SK-N-SH (cell line): Measurements from ENCODE around the gene JMJD7. TPM values are rescaled to one million over a fixed set of nuclear protein-coding genes. Genes with fewer than 3 reads are reported as not detected.

Experiments used
- CTCF ChIA-PET: fragments of 300-600, 350-600 bp; formaldehyde crosslinking; extraction: SDS; loops from one replicate; lab custom pipeline; 2021; lab: Yijun Ruan, JAX
- POLR2A ChIA-PET: fragments of 350-600 bp; sonication (Branson Sonifier 250); formaldehyde crosslinking; extraction: SDS; loops from one replicate; lab custom pipeline; 2020; ENCODE audit warnings: antibody characterized with exemption, inconsistent platforms; lab: Yijun Ruan, JAX
- DNase-seq: peaks from one replicate; pipeline ENCODE4 v3.0.0; 2012
- H2AFZ ChIP-seq: fragments of 200-600 bp; sonication (generic); 2 replicates; pipeline ENCODE4 v1.8.1; 2016; ENCODE audit warnings: antibody characterized with exemption, mild to moderate bottlenecking, low read depth
- H3F3A ChIP-seq: fragments of 200-600 bp; sonication (generic); replicated peaks from 2 replicates; pipeline ENCODE3; 2016; ENCODE audit warnings: antibody characterized with exemption, mild to moderate bottlenecking; ENCODE audit not compliant: insufficient read depth
- H3K27ac ChIP-seq, 2 experiments: fragments of 200-500 bp in 1 of 2; fragments of 200-600 bp in 1 of 2; sonication (Bioruptor generic) in 1 of 2; sonication (generic), shearing (Covaris generic) in 1 of 2; 2 replicates each; pipeline versions ENCODE4 v1.5.1 to v1.6.1; 2014 to 2016; ENCODE audit warnings: low read depth in 2 of 2, inconsistent platforms in 1 of 2, low read length in 1 of 2, mild to moderate bottlenecking in 1 of 2, mixed read lengths in 1 of 2
- H3K27me3 ChIP-seq: fragments of 200-600 bp; sonication (generic), shearing (Covaris generic); 2 replicates; pipeline ENCODE4 v1.6.1; 2016; ENCODE audit warnings: mixed run types; ENCODE audit not compliant: insufficient read depth
- H3K36me3 ChIP-seq, 2 experiments: fragments of 200-500 bp in 1 of 2; fragments of 200-600 bp in 1 of 2; sonication (Bioruptor generic) in 1 of 2; sonication (generic) in 1 of 2; replicated peaks in 1 of 2; 2 replicates each; pipeline versions ENCODE3 to v1.5.1; 2014 to 2016; ENCODE audit warnings: low read length in 1 of 2, mild to moderate bottlenecking in 1 of 2; ENCODE audit not compliant: insufficient read depth in 2 of 2, control insufficient read depth in 1 of 2
- H3K4me1 ChIP-seq, 2 experiments: fragments of 200-500 bp in 1 of 2; fragments of 200-600 bp in 1 of 2; sonication (Bioruptor generic) in 1 of 2; sonication (generic), shearing (Covaris generic) in 1 of 2; 2 replicates each; pipeline versions ENCODE4 v1.5.1 to v1.6.1; 2014 to 2016; ENCODE audit warnings: low read depth in 1 of 2, low read length in 1 of 2, mixed run types in 1 of 2; ENCODE audit not compliant: insufficient read depth in 2 of 2, control insufficient read depth in 1 of 2
- H3K4me2 ChIP-seq: fragments of 200-600 bp; sonication (generic), shearing (Covaris generic); 2 replicates; pipeline ENCODE4 v1.6.1; 2017; ENCODE audit warnings: mixed run types
- H3K4me3 ChIP-seq, 2 experiments: fragments of 200-500 bp in 1 of 2; fragments of 200-600 bp in 1 of 2; sonication (Bioruptor generic) in 1 of 2; sonication (generic), shearing (Covaris generic) in 1 of 2; 2 replicates each; pipeline versions ENCODE4 v1.5.1 to v1.8.1; 2014 to 2016; ENCODE audit warnings: low read depth in 2 of 2, inconsistent platforms in 1 of 2, low read length in 1 of 2, mild to moderate bottlenecking in 1 of 2, mixed read lengths in 1 of 2, moderate library complexity in 1 of 2
- H3K79me2 ChIP-seq: fragments of 200-600 bp; sonication (generic); 2 replicates; pipeline ENCODE4 v1.8.1; 2017; ENCODE audit warnings: mild to moderate bottlenecking; ENCODE audit not compliant: insufficient read depth
- H3K9ac ChIP-seq: fragments of 200-600 bp; sonication (generic); 2 replicates; pipeline ENCODE4 v1.6.1; 2017; ENCODE audit warnings: mixed run types
- H3K9me2 ChIP-seq: fragments of 200-600 bp; sonication (generic); 2 replicates; pipeline ENCODE4 v1.6.1; 2017; ENCODE audit warnings: mixed run types
- H3K9me3 ChIP-seq: fragments of 200-600 bp; sonication (generic); 2 replicates; pipeline ENCODE4 v1.6.1; 2017; ENCODE audit warnings: mixed run types, mild to moderate bottlenecking, moderate library complexity
- H4K20me1 ChIP-seq: fragments of 200-600 bp; sonication (generic); 2 replicates; pipeline ENCODE4 v1.6.1; 2017; ENCODE audit warnings: mild to moderate bottlenecking, mixed run types; ENCODE audit not compliant: insufficient read depth
- ELF1 ChIP-seq: IDR thresholded peaks from 2 replicates; pipeline ENCODE4 v1.4.0; 2012
- EZH2phosphoT487 ChIP-seq: fragments of 200-600 bp; sonication (generic); IDR thresholded peaks from 2 replicates; pipeline ENCODE4 v1.6.1; 2017; ENCODE audit warnings: low read depth, mixed run types, mild to moderate bottlenecking, antibody characterized with exemption, moderate library complexity, borderline replicate concordance
- FOXJ3 ChIP-seq: sonication (generic); formaldehyde crosslinking; IDR thresholded peaks from 2 replicates; pipeline ENCODE4 v1.5.1; 2020; ENCODE audit warnings: mild to moderate bottlenecking, missing genetic modification reagents
- MXI1 ChIP-seq: IDR thresholded peaks from 2 replicates; pipeline ENCODE4 v1.6.1; 2012; ENCODE audit warnings: mild to moderate bottlenecking, low read depth, low read length, improper control_type of control experiment
- RAD21 ChIP-seq: IDR thresholded peaks from 2 replicates; pipeline ENCODE4 v1.6.1; 2012; ENCODE audit warnings: mild to moderate bottlenecking, low read length
- SMC3 ChIP-seq: IDR thresholded peaks from 2 replicates; pipeline ENCODE4 v1.6.1; 2012; ENCODE audit warnings: low read depth, low read length, improper control_type of control experiment
- TAF1 ChIP-seq: IDR thresholded peaks from 2 replicates; pipeline ENCODE4 v1.6.1; 2012; ENCODE audit warnings: low read depth, mild to moderate bottlenecking, low read length, moderate library complexity, borderline replicate concordance
- TCF12 ChIP-seq: IDR thresholded peaks from 2 replicates; pipeline ENCODE4 v1.4.0; 2012
- YY1 ChIP-seq: IDR thresholded peaks from 2 replicates; pipeline ENCODE4 v1.4.0; 2012; ENCODE audit warnings: low read depth, mild to moderate bottlenecking
- WGBS: methylation state at CpG from one replicate; pipeline ENCODE4 v1.1.6; 2017; ENCODE audit warnings: low lambda C conversion rate; 5-methylcytosine and 5-hydroxymethylcytosine counted together
- polyA plus RNA-seq, 3 experiments: library from polyadenylated mRNA; depleted of rRNA; stranded (reverse); fragments of >200 nt; gene quantifications; 2 replicates each; pipeline ENCODE4 v1.2.3, GENCODE V29; 2012
- TF ChIP-seq, protein P1 (sequence below): IDR thresholded peaks from 2 replicates; pipeline ENCODE4 v1.6.1; 2012; ENCODE audit warnings: mild to moderate bottlenecking, low read depth, low read length, moderate library complexity
- TF ChIP-seq, protein P2 (sequence below): IDR thresholded peaks from 2 replicates; pipeline ENCODE4 v1.4.0; 2012; ENCODE audit warnings: low read depth, borderline replicate concordance

The JMJD7 gene
- polyA plus RNA-seq, 1 of the 3 experiments (the other 2 are of a cell fraction): 6.5 TPM

DNA sequence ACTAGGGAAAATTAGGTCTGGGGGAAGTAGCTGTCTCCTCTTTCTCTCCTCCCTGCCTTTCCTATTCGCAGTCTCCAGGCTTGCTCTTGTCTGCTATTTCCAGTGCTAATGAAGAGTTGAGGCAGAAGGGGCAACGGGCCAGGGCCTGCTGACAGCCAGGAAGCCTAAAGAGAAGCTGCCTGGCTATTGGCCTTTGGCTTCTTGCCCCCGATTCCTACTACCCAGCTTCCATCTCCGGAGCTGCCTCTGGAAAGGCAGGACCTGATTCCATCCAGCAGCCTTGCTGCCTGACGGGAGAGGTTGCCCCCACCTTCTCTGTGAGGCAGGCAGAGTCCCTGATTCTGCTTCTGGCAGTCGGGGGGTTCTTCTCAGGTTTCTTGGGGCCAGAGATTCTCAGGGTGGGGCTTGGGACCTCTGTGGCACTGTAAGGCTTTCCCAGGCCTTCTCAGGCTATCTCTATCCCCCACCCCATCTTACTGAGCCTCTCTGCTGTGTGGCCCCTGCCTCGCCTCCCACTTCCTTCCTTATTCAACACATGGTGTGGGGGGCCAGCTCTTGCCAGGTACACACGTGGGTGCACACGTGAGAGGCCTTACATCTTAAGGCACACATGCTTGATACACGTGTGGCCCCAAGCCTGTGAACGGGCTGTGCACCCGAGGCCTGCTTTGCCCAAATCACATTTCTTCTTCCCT, 18.2 kb upstream of the JMJD7 start:
- no peak overlapping the region for H2AFZ ChIP-seq
- no peak for TF ChIP-seq FOXJ3 (CRISPR knock-in tag)
- TF ChIP-seq, protein P1, sequence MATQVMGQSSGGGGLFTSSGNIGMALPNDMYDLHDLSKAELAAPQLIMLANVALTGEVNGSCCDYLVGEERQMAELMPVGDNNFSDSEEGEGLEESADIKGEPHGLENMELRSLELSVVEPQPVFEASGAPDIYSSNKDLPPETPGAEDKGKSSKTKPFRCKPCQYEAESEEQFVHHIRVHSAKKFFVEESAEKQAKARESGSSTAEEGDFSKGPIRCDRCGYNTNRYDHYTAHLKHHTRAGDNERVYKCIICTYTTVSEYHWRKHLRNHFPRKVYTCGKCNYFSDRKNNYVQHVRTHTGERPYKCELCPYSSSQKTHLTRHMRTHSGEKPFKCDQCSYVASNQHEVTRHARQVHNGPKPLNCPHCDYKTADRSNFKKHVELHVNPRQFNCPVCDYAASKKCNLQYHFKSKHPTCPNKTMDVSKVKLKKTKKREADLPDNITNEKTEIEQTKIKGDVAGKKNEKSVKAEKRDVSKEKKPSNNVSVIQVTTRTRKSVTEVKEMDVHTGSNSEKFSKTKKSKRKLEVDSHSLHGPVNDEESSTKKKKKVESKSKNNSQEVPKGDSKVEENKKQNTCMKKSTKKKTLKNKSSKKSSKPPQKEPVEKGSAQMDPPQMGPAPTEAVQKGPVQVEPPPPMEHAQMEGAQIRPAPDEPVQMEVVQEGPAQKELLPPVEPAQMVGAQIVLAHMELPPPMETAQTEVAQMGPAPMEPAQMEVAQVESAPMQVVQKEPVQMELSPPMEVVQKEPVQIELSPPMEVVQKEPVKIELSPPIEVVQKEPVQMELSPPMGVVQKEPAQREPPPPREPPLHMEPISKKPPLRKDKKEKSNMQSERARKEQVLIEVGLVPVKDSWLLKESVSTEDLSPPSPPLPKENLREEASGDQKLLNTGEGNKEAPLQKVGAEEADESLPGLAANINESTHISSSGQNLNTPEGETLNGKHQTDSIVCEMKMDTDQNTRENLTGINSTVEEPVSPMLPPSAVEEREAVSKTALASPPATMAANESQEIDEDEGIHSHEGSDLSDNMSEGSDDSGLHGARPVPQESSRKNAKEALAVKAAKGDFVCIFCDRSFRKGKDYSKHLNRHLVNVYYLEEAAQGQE: no peak
- TF ChIP-seq EZH2phosphoT487: no peak
- no peak for TF ChIP-seq MXI1
- no peak for TF ChIP-seq TCF12
- TF ChIP-seq YY1: no peak
- no peak for TF ChIP-seq ELF1
- TF ChIP-seq TAF1: no peak
- TF ChIP-seq RAD21: no peak
- TF ChIP-seq, protein P2, sequence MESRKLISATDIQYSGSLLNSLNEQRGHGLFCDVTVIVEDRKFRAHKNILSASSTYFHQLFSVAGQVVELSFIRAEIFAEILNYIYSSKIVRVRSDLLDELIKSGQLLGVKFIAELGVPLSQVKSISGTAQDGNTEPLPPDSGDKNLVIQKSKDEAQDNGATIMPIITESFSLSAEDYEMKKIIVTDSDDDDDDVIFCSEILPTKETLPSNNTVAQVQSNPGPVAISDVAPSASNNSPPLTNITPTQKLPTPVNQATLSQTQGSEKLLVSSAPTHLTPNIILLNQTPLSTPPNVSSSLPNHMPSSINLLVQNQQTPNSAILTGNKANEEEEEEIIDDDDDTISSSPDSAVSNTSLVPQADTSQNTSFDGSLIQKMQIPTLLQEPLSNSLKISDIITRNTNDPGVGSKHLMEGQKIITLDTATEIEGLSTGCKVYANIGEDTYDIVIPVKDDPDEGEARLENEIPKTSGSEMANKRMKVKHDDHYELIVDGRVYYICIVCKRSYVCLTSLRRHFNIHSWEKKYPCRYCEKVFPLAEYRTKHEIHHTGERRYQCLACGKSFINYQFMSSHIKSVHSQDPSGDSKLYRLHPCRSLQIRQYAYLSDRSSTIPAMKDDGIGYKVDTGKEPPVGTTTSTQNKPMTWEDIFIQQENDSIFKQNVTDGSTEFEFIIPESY: no peak
- TF ChIP-seq SMC3: no peak
- TF ChIP-seq, all 33 proteins: peak for 0
- Histone ChIP-seq H3K4me3 (no peak overlapping the region), H3F3A (no peaks in the 10 kb centered on the region), H3K27ac (no peak overlapping the region), H4K20me1 (no peaks in the 10 kb centered on the region), H3K4me1 (peaks cover 0 to 22% of the 10 kb centered on the region in 2 experiments; a peak in 1 of 4 replicates), H3K36me3 (peaks cover 0 to 17% of the 10 kb centered on the region in 2 experiments), H3K27me3 (no peaks in the 10 kb centered on the region), H3K79me2 (no peaks in the 10 kb centered on the region), H3K9ac (no peak overlapping the region), H3K9me3 (no peaks in the 10 kb centered on the region), H3K4me2 (no peak overlapping the region), H3K9me2 (no peaks in the 10 kb centered on the region)
- 93% methylated on average over 10 of the region's 12 CpGs for WGBS
- POLR2A ChIA-PET: interaction anchor here (4.2 kb wide), 1 partner anchor 36 kb away, joined by 13 read pairs; the partner anchor contains the start of gene MAPKBP1
- CTCF ChIA-PET: interaction anchor here (0.9 to 5.3 kb wide), 10 partner anchors 14 to 343 kb away, joined by 3 to 114 read pairs (median 23); partner anchors contain the start of gene MAPKBP1
- DNase-seq: no peak
